Mammary epithelial cell (primary cell): ENCODE measurements around the gene ATP11C.

ENCODE experiments used
- CTCF ChIP-seq, 2 donors: IDR thresholded peaks in 1 of 2; conservative IDR thresholded peaks in 1 of 2; 2 replicates each; pipeline ENCODE4 v1.5.1; 2011 to 2012; ENCODE audit warnings: inconsistent platforms in 2 of 2, low read length in 2 of 2, mild to moderate bottlenecking in 2 of 2, control low read depth in 1 of 2, low read depth in 1 of 2; ENCODE audit not compliant: insufficient read depth in 1 of 2; ENCODE audit errors: extremely low read depth in 1 of 2
- EZH2 ChIP-seq: IDR thresholded peaks from 2 replicates; pipeline ENCODE4 v1.6.1; 2012; ENCODE audit warnings: low read length, inconsistent platforms, borderline replicate concordance

- no peak for TF ChIP-seq CTCF (conservative IDR thresholded peaks at IDR 0.05 in 1 of 2, IDR thresholded peaks at IDR 0.05 in 1 of 2; ENCODE audit: extremely low read depth in 1 of 2, insufficient read depth in 1 of 2, low read depth in 1 of 2, low read length in 2 of 2)
- no peak for TF ChIP-seq EZH2
Observed at GRCh38 chrX:139724626-139725025, 208.2 kb downstream of the ATP11C start.
